Testis (tissue), 2 donors: Measurements from ENCODE around the gene DOLK.

ENCODE experiments used
- POLR2A ChIP-seq: fragments of 450-650 bp; IDR thresholded peaks from one replicate; pipeline ENCODE4 v1.6.1; 2017; ENCODE audit warnings: antibody characterized with exemption, mild to moderate bottlenecking, moderate library complexity
- TF ChIP-seq, protein P1 (sequence below), 3 experiments: fragments of 450-650 bp in 2 of 3; fragments of 200-600 bp in 1 of 3; sonication (generic) in 1 of 3; IDR thresholded peaks; one replicate each; pipeline ENCODE4 v1.5.1; 2016 to 2019; ENCODE audit warnings: antibody characterized with exemption in 3 of 3, mild to moderate bottlenecking in 2 of 3, moderate library complexity in 1 of 3

- TF ChIP-seq, protein P1, sequence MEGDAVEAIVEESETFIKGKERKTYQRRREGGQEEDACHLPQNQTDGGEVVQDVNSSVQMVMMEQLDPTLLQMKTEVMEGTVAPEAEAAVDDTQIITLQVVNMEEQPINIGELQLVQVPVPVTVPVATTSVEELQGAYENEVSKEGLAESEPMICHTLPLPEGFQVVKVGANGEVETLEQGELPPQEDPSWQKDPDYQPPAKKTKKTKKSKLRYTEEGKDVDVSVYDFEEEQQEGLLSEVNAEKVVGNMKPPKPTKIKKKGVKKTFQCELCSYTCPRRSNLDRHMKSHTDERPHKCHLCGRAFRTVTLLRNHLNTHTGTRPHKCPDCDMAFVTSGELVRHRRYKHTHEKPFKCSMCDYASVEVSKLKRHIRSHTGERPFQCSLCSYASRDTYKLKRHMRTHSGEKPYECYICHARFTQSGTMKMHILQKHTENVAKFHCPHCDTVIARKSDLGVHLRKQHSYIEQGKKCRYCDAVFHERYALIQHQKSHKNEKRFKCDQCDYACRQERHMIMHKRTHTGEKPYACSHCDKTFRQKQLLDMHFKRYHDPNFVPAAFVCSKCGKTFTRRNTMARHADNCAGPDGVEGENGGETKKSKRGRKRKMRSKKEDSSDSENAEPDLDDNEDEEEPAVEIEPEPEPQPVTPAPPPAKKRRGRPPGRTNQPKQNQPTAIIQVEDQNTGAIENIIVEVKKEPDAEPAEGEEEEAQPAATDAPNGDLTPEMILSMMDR (IDR thresholded peaks at IDR 0.05): no peak
- TF ChIP-seq POLR2A: no peak
Measured at GRCh38 chr9:128917151-128917849, 30.1 kb downstream of the DOLK start.
